GM18519 (cell line): ENCODE measurements around the gene ALS2CL.

ENCODE experiments used
- ATAC-seq: cut with Tn5 transposase; IDR thresholded peaks from one replicate; pipeline ENCODE4 v1.9.1; 2021; ENCODE audit warnings: mild to moderate bottlenecking, moderate library complexity; ENCODE audit not compliant: unreplicated experiment, low FRiP score

ALS2CL gene

DNA sequence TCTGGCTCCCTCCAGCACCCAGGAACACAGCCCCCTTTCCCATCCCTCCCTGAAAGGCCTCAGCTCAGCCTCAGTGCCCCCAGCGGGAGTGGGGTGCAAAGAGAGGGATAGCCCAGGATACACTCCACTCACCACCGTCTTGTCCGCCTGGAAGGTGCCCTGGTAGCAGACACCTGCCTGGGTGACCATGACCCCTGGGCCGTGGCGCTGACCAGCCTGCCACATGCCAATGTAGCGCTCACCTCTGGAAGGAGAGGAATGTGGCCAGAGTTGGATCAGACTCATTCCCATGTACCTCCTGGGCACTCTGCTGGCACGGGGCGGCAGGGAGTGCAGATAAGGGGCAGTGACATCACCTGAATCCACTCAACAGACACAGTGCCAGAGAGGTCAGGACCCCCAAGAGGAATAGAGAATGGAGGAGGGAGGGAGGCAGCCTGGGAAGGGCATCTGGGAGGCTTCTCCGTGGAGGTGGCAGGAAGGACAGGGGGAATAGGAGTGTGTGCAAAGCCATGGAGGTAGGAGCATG is 13.1 kb downstream of the ALS2CL start:
- no peak for ATAC-seq

DNA sequence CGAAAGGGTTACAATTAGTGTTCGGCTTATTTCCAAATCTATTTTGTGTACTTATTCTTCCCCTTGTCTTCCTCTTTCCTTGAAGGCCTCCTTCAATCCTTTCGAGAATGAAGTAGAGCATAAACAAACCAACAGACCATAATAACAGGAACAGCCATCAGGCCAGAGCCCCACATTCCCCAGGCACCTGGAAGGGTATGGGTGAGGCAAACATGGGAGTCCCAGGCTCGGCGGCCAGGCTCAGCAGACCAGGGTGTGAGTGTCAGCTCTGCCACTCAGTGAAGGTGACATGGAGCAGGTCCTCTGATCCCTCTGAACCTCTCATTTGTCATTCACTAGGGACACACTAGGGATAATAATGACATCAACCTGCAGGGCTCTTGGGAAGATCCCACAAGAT is 13.8 kb downstream of the ALS2CL start:
- ATAC-seq: no peak

DNA sequence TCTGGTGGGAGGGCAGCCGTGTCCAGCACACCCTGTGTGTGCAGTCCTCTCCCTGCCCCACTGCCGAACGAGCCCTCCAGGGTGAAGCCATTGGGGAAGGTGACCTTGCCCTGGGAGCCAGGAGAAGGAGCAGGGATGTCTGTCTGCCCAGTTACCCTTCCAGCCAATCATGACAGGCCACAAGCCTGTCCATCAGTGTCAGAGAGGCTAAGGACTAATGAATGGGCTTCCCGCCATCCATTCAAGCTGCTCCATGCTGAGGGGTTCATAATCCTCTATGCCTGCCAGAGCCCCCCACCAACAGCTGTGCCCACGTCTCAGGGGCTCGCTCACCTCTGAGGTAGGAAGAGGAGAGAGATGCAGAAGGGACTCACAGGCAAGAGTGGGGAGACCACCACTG is 15.2 kb downstream of the ALS2CL start:
- ATAC-seq: no peak

DNA sequence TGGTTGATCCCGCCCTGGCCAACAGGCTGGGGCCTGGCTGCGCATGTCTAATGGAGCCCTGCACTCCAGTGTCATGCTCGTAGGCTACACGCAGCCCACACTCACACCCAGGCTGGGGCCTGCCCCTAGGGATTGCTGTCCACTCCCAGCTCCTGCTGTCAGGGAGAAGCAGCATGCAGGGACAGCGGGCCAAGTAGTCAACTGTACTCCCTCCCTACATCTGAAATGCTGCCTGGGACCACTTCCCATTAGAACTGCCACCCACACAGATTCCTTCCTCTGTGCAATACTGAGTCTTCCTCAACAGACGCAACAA is 16.1 kb downstream of the ALS2CL start:
- ATAC-seq: no peak

DNA sequence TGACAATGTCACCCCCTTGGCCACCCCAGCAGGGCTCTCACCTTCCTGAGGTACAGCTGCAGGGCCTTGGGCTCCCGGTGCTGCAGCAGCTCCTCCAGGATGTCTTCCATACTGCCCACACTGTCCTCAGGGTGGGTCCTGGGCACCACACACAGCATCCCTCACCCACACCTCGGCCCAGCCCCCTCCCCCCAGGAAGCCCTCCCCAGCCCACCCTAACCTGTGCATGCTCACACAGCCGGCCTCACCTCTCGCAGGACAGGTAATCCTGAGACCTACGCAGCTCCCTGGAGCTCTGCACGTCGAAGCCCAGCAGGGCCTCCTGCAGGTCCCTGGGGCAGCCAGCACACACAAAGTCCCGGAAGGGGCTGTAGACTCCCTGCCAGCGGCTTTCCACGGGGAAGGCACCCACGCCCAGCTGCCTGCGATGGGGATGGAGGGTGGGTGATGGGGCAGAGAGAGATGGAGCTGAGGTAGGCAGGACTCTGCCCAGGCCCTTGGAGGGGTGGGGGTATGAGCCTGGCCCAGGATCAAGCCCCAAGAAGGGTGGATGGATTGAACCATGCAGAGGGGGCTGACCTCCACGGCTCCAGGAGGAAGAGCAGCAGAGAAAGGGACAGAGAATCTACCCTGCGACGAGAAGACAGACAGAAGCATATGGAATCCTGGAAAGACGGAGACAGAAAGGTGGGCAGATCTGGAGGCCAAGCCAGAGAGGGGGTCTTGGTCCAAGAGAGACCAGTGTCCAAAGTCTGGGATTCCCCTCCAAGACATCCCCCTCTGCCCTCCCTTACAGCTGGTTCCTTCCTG is 16.7 kb downstream of the ALS2CL start:
- ATAC-seq: no peak

DNA sequence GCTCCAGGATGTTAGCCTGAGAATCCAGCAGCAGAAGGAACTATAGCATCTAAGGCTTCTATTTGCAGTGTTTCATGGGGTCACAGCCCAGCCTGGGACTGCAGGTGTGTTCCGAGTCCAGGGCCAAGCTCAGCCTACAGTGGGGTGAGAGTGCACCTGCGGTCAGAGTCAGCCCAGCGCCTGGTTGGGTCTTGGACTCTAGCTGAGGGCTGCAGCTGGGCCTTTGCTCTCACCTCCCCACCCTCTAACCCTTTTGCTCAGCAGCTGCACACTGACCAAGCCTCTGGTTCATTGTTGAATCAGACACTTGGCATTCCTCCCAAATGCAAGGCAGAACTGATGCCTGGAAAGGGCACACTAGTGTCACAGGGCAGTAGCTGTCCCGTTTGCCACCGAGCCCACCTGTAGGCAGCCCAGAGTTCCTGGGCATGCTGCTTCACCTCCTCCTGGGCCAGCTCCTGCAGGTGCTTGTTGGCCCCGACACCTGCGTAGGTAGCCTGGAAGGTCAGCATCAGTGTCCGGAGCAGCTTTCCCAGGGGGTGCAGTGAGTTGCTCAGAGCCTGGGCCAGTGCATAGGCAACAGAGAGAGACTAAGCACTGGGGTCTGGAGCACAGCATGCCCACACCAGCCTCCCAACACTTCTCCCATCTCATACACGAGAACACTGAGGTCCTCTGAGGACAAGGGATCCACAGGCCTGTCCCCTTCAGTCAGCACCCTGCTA is 17.5 kb downstream of the ALS2CL start:
- no peak for ATAC-seq

DNA sequence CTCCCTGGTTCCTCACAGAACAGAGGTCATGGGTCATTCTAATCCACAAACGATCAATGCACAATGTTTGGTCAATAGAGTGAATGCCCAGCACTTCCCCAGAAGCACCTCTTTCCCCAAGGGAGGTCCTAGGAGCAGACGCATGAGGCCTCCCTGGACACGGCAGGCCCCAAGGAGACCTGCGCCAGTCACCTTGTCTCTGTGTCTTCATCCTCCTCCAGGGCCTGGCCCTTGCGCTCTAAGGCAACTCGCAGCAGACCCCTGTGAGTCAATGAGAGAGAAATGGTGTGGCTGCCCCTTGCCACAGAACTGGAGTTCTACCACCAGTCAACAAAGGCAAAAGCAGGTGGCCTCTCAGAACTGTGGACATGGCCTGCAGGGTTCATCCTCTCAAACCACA is 18.1 kb downstream of the ALS2CL start:
- no peak for ATAC-seq

DNA sequence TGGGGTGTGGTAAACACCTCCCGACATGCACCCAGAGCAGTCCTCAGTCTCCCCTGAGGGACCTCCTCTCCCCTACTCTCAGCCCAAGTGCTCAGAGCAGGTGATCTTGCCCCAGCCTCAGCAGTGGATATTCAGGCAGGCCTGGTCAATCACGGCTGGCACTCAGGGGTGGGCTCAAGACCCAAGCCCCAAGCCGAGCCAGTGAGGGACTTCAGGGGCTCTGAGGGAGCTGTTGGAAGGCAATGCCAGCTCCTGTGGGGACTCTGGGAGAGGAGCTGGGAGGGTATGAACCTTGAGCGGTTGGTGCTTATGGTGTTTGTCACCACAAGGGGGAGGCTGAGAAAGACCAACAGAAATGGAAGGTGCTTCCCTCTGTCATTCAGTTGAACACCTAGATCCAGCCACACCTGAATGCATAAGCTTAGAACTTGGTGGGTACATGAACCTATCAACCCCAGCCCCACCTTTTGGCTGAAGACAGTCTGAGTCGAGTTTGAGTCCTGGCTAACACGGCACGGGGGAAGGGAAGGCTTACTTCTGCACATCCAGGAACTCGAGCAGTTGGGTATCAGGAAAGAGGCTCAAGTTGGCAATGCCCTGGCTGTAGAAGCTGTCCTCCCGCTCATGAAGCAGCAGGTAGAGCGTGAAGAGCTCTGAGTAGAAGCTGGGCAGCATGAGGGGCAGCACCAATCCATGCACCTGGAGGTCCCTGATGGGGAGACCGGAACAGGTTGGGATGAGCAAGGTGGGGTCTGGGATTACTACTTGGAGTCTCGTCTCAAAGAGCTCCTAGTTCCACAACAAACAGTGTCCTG is 19.2 kb downstream of the ALS2CL start:
- no peak for ATAC-seq

DNA sequence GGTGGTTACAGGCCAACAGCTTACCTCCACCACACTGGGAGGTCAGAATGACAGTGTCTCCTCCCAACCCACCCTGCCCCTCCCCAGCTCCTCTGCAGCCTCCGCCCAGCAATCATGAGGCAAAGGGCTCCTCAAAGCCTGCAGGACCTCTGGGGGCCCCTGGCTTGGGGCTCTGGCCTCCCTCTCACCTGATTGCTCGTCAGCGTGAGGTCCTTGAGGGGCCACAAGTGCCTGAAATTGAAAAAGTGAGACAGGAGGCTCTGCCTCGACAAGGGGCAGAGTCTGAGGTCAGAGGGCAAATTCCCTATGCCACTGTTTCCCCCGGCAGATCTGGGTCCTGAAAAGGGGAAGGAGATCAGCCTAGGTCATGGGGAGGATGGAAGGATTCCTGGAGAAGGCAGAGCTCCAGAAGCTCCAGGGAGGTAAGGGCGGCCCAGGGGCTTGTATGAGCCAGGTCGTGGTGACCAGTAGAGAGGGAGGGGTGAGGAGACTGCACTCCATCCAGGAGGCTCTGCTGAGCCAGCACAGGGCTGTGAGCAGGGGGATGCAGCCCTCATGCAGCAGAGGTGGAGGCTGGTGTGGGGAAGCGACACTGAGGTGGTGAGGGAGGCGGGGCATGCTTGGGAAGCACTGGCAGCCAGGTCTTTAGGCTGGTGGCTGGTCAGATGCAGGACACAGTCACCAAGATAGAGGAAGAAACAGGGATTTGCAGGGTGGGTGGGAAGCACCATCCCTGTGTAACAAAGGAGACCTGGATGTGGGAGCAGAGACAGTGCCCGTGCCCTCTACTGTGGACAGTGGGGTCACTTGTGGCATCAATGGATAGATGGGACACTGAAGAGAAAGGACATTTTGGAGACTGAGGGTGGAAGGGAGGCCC is 20.1 kb downstream of the ALS2CL start:
- no peak for ATAC-seq

DNA sequence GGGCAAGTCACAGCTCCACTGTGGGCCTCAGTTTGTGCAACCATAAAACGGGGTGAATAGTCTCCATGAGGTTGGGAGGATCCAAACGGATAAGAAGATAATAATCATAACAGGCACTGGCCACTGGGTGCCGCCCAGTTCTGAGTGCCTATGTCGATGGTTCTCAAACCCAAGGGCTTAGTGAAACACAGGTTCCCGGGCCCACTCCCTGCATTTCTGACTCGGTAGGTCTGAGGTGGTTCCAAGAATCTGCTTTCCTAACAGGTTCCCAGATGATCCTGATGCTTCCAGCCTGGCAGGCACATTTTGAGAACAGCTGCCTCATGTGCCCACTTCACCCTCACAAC is 21.2 kb downstream of the ALS2CL start:
- ATAC-seq: no peak

DNA sequence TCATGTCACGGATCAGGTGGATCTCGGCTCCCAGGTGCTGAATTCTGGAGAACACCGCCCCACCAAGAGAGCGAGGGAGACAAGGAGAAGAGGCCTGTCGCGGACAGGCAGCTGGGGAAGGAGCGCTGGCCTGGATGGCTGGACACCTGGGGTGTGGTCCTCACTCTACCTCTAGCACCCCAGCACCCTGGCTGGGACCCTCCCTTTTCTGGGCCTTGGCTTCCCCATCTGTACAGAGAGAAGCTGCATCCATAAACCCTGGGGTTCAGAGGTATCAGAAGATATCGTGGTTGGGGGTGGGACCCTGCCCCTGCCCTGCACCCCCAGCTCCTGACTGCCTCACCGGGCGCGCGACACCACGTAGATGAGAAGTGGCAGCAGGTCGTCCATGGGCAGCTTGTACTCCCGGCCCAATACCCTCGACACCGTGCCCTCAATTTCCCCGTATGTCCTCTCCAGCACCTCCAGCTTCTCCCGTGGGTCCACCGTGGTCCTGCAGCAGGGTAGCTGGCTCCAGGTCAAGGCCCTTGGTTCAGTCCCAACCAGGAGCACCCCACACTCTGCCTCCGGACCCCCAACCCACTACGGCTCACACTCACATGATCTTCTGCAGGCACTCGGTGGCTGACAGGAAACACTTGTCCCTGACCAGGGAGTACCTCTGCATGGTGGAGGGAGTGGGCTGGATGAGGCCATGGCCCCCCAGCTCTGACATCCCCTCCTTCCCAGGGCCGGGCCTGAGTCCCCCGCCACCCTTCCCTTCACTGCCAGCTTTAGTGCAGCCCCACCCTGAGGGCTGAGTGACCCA is 21.7 kb downstream of the ALS2CL start:
- no peak for ATAC-seq

DNA sequence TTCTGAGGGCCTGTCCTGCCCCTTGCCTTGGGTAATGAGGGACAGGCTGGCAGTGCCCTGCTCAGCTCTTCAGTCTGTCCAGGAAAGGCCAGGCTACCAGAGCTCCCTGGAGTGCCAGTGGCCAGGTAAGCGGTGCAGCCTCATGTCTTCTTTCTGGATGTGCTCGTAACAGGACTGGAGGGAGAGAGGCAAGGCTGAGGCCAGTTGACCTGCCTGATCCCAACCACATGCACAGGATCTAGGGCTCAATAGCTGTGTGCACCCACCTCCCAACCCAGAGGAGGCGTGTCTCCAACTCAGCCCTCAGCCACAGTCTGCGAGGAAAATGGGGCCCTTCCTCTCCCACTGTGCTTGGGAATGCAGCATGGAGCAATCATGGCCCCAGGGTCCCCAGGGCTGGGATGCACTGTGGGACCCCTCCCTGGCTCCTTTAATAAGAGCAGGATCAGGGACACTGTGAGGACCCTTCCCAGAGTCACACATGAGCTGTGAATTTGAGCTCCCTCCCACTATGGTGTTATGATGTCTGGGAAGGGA is 22.5 kb downstream of the ALS2CL start:
- no peak for ATAC-seq

DNA sequence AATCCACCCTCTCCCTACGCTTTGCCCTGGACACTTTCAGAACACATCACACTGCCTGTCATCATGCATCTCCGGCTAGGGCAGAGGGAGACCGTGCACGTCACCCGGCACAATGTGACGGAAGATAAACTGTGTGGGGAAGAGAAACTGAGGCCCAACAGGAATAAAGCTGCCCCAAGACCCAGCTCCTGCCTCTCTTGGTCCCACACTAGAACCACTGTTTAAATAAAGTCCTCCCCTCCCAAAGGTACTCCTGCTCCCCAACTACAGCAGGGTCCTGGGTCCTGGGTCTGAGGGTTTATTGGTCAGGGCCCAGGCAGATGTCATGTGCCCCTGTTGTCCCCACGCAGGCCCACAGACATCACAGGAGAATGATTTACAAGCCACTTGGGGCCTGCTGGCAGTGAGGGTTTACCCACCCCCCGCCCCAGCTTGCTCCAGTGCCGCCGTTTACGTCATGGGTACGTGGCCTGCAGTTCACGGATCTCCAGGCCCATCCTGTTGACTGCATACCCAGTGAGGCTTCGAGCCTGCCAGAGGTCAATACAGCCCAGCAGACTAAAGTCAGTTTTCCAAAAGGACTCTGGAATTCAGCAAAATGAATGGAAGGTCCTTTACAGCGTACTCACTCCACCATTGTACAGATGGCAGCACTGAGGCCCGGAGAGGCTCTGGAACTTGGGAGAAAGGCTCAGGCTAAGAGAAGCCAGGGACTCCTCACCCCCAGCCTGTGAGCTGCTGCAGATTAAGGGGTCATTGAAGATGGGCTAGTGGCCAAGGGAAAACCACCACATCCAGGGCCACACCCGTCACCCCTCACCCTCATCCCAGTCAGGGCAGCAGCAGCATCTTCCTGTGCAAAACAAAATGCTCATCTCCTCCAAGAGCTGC is 23.2 kb downstream of the ALS2CL start:
- ATAC-seq: no peak

DNA sequence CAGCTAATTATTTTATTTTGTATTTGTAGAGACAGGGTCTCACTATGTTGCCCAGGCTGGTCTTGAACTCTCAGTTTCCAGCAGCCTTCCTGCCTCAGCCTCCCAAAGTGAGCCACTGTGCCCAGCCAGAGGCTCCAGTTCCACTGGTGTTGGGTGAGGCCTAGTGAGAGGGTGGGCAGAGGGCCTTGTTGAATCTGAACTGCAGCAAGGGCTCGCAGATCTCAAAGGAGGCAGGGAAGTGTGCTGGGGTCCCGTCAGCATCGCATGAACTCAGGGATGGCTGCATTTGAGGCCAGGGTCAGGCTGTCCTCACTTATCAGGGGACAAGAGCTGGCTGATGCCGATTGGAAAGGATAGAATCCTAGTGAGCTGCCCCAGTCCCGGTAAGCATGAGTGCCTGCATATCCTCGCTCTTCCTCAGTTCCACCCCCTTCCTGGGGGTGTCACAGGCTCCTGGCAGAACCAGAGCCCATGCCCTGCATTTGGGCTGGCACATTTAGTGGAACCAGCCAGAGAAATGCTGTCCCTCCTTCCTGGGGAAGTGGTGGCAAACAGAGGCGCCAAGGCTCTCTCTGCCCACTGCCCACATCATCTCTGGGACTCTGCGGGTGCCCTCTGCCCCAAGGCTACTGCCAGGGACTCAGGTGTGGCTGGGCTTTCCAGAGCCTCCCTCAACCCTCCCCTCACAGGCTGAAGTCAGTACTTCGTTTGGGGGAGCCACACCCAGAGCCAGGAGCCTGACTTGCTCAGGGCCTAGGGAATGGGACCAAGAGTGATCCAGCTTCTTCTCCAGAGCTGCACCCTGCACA is 24.1 kb downstream of the ALS2CL start:
- ATAC-seq: no peak

DNA sequence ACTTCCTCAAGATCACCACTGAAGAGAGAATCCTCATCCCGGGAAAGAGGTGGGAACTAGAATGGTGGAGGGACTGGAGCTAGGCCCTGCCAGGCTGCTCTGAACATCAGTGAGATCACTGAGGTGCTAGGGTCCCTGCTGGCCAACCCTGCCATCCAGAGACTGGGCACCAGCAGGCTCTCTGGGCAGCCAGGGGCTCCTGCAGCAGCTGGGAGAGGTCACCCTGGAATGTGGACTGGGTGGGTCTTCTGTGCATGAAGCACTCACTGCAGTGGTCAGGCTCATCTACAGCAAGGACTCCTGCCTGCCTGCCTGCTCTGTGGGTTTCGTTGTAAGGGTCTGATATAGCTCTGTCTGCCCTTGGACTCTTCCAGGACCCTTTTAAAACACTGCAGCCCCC is 24.9 kb downstream of the ALS2CL start:
- ATAC-seq: no peak

DNA sequence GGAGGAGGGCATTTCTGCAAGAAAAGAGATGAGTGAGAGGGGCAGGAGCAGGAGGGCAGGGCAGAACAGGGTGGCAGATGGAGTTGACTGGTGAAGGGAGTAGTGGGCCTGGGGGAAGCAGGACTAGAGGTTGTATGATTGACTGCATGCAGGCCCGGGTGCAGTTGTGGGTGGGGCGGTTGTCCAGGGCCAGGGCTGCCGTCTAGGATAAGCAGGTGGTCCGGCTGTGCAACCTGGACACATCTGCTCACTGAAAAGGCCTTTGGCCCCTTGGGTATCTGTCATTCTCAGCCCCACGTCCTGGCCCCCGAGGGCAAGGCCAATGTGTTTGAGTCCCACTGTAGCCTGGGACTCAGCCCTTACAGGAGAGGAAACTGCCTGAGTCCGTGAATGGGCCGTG is 25.4 kb downstream of the ALS2CL start:
- ATAC-seq: no peak

DNA sequence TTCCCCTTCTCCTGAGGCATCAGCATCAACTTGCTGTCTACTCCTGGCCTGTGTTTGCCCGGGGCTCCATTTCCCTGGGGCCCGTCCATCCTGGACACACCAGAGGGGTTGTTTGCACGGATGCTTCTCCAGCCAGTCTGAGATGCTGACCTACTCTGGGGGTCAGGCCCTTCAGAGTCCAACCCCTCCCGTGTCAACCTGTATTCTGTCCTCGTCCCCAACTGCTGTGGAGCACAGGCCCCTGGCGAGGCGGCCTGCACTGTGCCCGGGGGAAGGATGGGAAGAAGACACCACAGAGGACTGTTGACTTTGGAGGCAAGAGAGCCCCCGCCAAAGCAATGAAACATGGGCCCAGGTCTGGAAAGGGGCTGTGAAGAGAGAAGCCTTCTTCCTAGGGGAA is 25.8 kb downstream of the ALS2CL start:
- ATAC-seq: no peak
